H7 (cell line): ENCODE data around the gene IGF1R. TPM values are rescaled to one million over a fixed set of nuclear protein-coding genes. Genes with fewer than 3 reads are reported as not detected.
A peak's percentile ranks its signal among the peaks of the same experiment; 100 is the strongest.

Source experiments
- DNase-seq: peaks from one replicate; pipeline ENCODE4 v3.0.0; 2012
- H3K27me3 ChIP-seq: 2 replicates; pipeline ENCODE4 v1.6.0; 2011; ENCODE audit warnings: mild to moderate bottlenecking, low read length; ENCODE audit not compliant: control insufficient read depth, insufficient read depth
- H3K36me3 ChIP-seq: replicated peaks from 2 replicates; pipeline ENCODE4 v1.5.1; 2011; ENCODE audit warnings: low read length; ENCODE audit not compliant: control insufficient read depth, insufficient read depth
- H3K4me3 ChIP-seq: 2 replicates; pipeline ENCODE4 v1.5.1; 2011; ENCODE audit warnings: low read depth, mild to moderate bottlenecking, control low read depth, low read length, moderate library complexity; ENCODE audit not compliant: insufficient read depth
- total RNA-seq: library from RNA; depleted of rRNA; stranded (reverse); fragments of >200 nt; shearing (Covaris generic); gene quantifications from 2 replicates; pipeline ENCODE4 v1.2.3, GENCODE V29; 2014

IGF1R gene
- total RNA-seq, 1 experiment from 2014 or later: 33.0 TPM

- Histone ChIP-seq H3K27me3 (no peaks in the 10 kb centered on the region), H3K4me3 (no peak overlapping the region), H3K36me3 (peaks cover 14% of the 10 kb centered on the region)
- DNase-seq: no peak
Observed at GRCh38 chr15:98896802-98897732, 248.7 kb downstream of the IGF1R start.

GRCh38 chr15:98898122-98898521 is 249.8 kb downstream of the IGF1R start:
- H3K27me3 ChIP-seq: no peaks in the 10 kb centered on the region
- no peak for DNase-seq
- H3K4me3 ChIP-seq: no peak overlapping the region
- peaks cover 14% of the 10 kb centered on the region for H3K36me3 ChIP-seq

- Histone ChIP-seq H3K27me3 (no peaks in the 10 kb centered on the region), H3K4me3 (no peak overlapping the region), H3K36me3 (peaks cover 14% of the 10 kb centered on the region)
- DNase-seq: no peak
Observed at GRCh38 chr15:98899272-98900021, 251.1 kb downstream of the IGF1R start.

- no peak overlapping the region for H3K4me3 ChIP-seq
- H3K36me3 ChIP-seq: peaks cover 16% of the 10 kb centered on the region
- DNase-seq: no peak
- no peaks in the 10 kb centered on the region for H3K27me3 ChIP-seq
Observed at GRCh38 chr15:98900356-98900755, 252.0 kb downstream of the IGF1R start.

- Histone ChIP-seq H3K27me3 (no peaks in the 10 kb centered on the region), H3K4me3 (no peak overlapping the region), H3K36me3 (peaks cover 14% of the 10 kb centered on the region)
- no peak for DNase-seq
Observed at GRCh38 chr15:98901434-98902072, 253.2 kb downstream of the IGF1R start.

- no peak overlapping the region for H3K4me3 ChIP-seq
- peaks cover 9% of the 10 kb centered on the region for H3K36me3 ChIP-seq
- DNase-seq: no peak
- H3K27me3 ChIP-seq: no peaks in the 10 kb centered on the region
Observed at GRCh38 chr15:98902931-98903330, 254.6 kb downstream of the IGF1R start.

- no peak for DNase-seq
- H3K4me3 ChIP-seq: no peak overlapping the region
- no peaks in the 10 kb centered on the region for H3K27me3 ChIP-seq
- H3K36me3 ChIP-seq: peaks cover 9% of the 10 kb centered on the region
Observed at GRCh38 chr15:98903377-98904018, 255.2 kb downstream of the IGF1R start.

GRCh38 chr15:98904544-98904943 is 256.2 kb downstream of the IGF1R start:
- peak; percentile 81 for DNase-seq
- peaks cover 12% of the 10 kb centered on the region for H3K36me3 ChIP-seq

GRCh38 chr15:98905963-98906711 is 257.8 kb downstream of the IGF1R start:
- Histone ChIP-seq H3K27me3 (no peaks in the 10 kb centered on the region), H3K4me3 (no peak overlapping the region), H3K36me3 (peaks cover 26% of the 10 kb centered on the region)
- DNase-seq: no peak

More at GRCh38 chr15:98904544-98904943, 256.2 kb downstream of the IGF1R start:
- no peak overlapping the region for H3K4me3 ChIP-seq
- H3K27me3 ChIP-seq: no peaks in the 10 kb centered on the region

GRCh38 chr15:98906712-98907083 is 258.4 kb downstream of the IGF1R start:
- Histone ChIP-seq H3K4me3 (no peak overlapping the region), H3K27me3 (no peaks in the 10 kb centered on the region), H3K36me3 (peaks cover 31% of the 10 kb centered on the region)
- DNase-seq: no peak

- DNase-seq: no peak
- H3K4me3 ChIP-seq: no peak overlapping the region
- no peaks in the 10 kb centered on the region for H3K27me3 ChIP-seq
- peaks cover 39% of the 10 kb centered on the region for H3K36me3 ChIP-seq
Observed at GRCh38 chr15:98907927-98908471, 259.7 kb downstream of the IGF1R start.

GRCh38 chr15:98909968-98910885 is 261.9 kb downstream of the IGF1R start:
- Histone ChIP-seq H3K36me3 (peaks cover 53% of the 10 kb centered on the region), H3K4me3 (no peak overlapping the region), H3K27me3 (no peaks in the 10 kb centered on the region)
- DNase-seq: no peak

- DNase-seq: no peak
- Histone ChIP-seq H3K27me3 (no peaks in the 10 kb centered on the region), H3K36me3 (peaks cover 60% of the 10 kb centered on the region), H3K4me3 (no peak overlapping the region)
Observed at GRCh38 chr15:98914626-98915025, 266.3 kb downstream of the IGF1R start.
